Choroid plexus epithelial cell (primary cell): ENCODE results near the gene CHST15.
A peak's percentile ranks its signal among the peaks of the same experiment; 100 is the strongest.

Experiments
- DNase-seq: peaks from one replicate; pipeline ENCODE4 v3.0.0-alpha.2; 2010; ENCODE audit warnings: low read depth
- H3K4me3 ChIP-seq: 2 replicates; pipeline ENCODE4 v1.5.1; 2011; ENCODE audit warnings: low read depth, mild to moderate bottlenecking, control low read depth, low read length, moderate library complexity
- CTCF ChIP-seq: conservative IDR thresholded peaks from 2 replicates; pipeline ENCODE4 v1.5.1; 2011; ENCODE audit warnings: low read depth, mild to moderate bottlenecking, control low read depth, inconsistent platforms, low read length, moderate library complexity

CHST15 gene

GRCh38 chr10:124077208-124077993 is 16.0 kb downstream of the CHST15 start:
- no peak for DNase-seq
- H3K4me3 ChIP-seq = no peak overlapping the region
- no peak for TF ChIP-seq CTCF

GRCh38 chr10:124076148-124076733 is 17.2 kb downstream of the CHST15 start:
- H3K4me3 ChIP-seq = no peak overlapping the region
- TF ChIP-seq CTCF = no peak
- no peak for DNase-seq

- no peak for TF ChIP-seq CTCF
- DNase-seq = no peak
- no peak overlapping the region for H3K4me3 ChIP-seq
Observed at GRCh38 chr10:124075231-124075955, 18.0 kb downstream of the CHST15 start.

GRCh38 chr10:124074501-124075109 is 18.8 kb downstream of the CHST15 start:
- H3K4me3 ChIP-seq = no peak overlapping the region
- DNase-seq = peak; percentile 31
- no peak for TF ChIP-seq CTCF

- no peak for DNase-seq
- no peak overlapping the region for H3K4me3 ChIP-seq
- TF ChIP-seq CTCF = no peak
Observed at GRCh38 chr10:124073978-124074377, 19.4 kb downstream of the CHST15 start.

GRCh38 chr10:124072541-124072940 is 20.9 kb downstream of the CHST15 start:
- DNase-seq = no peak
- H3K4me3 ChIP-seq = no peak overlapping the region
- TF ChIP-seq CTCF = no peak
